HEK293 (cell line): ENCODE results near the gene MARVELD1.

ENCODE experiments used
- CTCF ChIA-PET: fragments of 350-600 bp; formaldehyde crosslinking; extraction: SDS; loops from one replicate; lab custom pipeline; 2021; ENCODE audit warnings: antibody characterized with exemption; lab: Yijun Ruan, JAX
- POLR2A ChIA-PET: fragments of 300-600 bp; formaldehyde crosslinking; extraction: SDS; loops from one replicate; lab custom pipeline; 2020; ENCODE audit warnings: antibody characterized with exemption, inconsistent platforms; lab: Yijun Ruan, JAX
- H3K27ac ChIP-seq: fragments of 200-500 bp; sonication (Bioruptor generic); 2 replicates; pipeline ENCODE4 v1.5.1; 2014; ENCODE audit warnings: low read depth, low read length, control low read depth, inconsistent platforms; ENCODE audit errors: extremely low read depth
- H3K36me3 ChIP-seq, 2 experiments: fragments of 200-500 bp in 1 of 2; sonication (Bioruptor generic) in 1 of 2; 1 replicate in 1 of 2; 2 replicates in 1 of 2; pipeline ENCODE4 v1.5.1; 2014 to 2017; ENCODE audit warnings: inconsistent platforms in 2 of 2, low read length in 2 of 2; ENCODE audit not compliant: control insufficient read depth in 2 of 2, insufficient read depth in 1 of 2
- H3K4me1 ChIP-seq: fragments of 200-500 bp; sonication (Bioruptor generic); 2 replicates; pipeline ENCODE4 v1.5.1; 2014; ENCODE audit warnings: mild to moderate bottlenecking, low read length, inconsistent platforms; ENCODE audit not compliant: control insufficient read depth, insufficient read depth
- H3K4me3 ChIP-seq: 2 replicates; pipeline ENCODE4 v1.5.1; 2011; ENCODE audit warnings: low read depth, mild to moderate bottlenecking, control low read depth, low read length, moderate library complexity
- H3K9me3 ChIP-seq: fragments of 200-500 bp; sonication (Bioruptor generic); 2 replicates; pipeline ENCODE4 v1.5.1; 2014; ENCODE audit warnings: low read depth, low read length, inconsistent platforms; ENCODE audit not compliant: control insufficient read depth, insufficient read depth
- AEBP2 ChIP-seq: fragments of 450-650 bp; formaldehyde crosslinking; IDR thresholded peaks from 2 replicates; pipeline ENCODE4 v1.5.1; 2016; ENCODE audit warnings: missing biosample characterization, missing genetic modification characterization, borderline replicate concordance
- GLI4 ChIP-seq: fragments of 450-650 bp; formaldehyde crosslinking; IDR thresholded peaks from 2 replicates; pipeline ENCODE4 v1.5.1; 2016; ENCODE audit warnings: missing biosample characterization, missing genetic modification characterization
- GLIS2 ChIP-seq: fragments of 450-650 bp; formaldehyde crosslinking; IDR thresholded peaks from 2 replicates; pipeline ENCODE4 v1.5.1; 2016; ENCODE audit warnings: missing biosample characterization, missing genetic modification characterization
- IKZF3 ChIP-seq: fragments of 450-650 bp; IDR thresholded peaks from 2 replicates; pipeline ENCODE4 v1.5.0; 2018; ENCODE audit warnings: missing biosample characterization, mild to moderate bottlenecking, missing genetic modification characterization, moderate library complexity
- PBX3 ChIP-seq: sonication (generic); formaldehyde crosslinking; IDR thresholded peaks from 2 replicates; pipeline ENCODE4 v1.8.1; 2022; ENCODE audit warnings: mild to moderate bottlenecking, moderate library complexity, missing genetic modification reagents
- PRDM10 ChIP-seq: fragments of 450-650 bp; formaldehyde crosslinking; IDR thresholded peaks from 2 replicates; pipeline ENCODE4 v1.5.1; 2016; ENCODE audit warnings: missing biosample characterization, missing genetic modification characterization
- SP3 ChIP-seq: fragments of 450-650 bp; formaldehyde crosslinking; IDR thresholded peaks from 2 replicates; pipeline ENCODE4 v1.5.1; 2016; ENCODE audit warnings: missing biosample characterization, missing genetic modification characterization
- SP7 ChIP-seq: fragments of 450-650 bp; formaldehyde crosslinking; IDR thresholded peaks from 2 replicates; pipeline ENCODE4 v1.5.1; 2016; ENCODE audit warnings: missing biosample characterization, missing genetic modification characterization
- ZBTB20 ChIP-seq: fragments of 450-650 bp; formaldehyde crosslinking; IDR thresholded peaks from 2 replicates; pipeline ENCODE4 v1.5.1; 2016; ENCODE audit warnings: missing biosample characterization, missing genetic modification characterization
- ZBTB7A ChIP-seq: fragments of 450-650 bp; formaldehyde crosslinking; IDR thresholded peaks from 2 replicates; pipeline ENCODE4 v1.5.1; 2016; ENCODE audit warnings: low read depth, missing biosample characterization, missing genetic modification characterization
- ZFHX2 ChIP-seq: fragments of 450-650 bp; formaldehyde crosslinking; conservative IDR thresholded peaks from 2 replicates; pipeline ENCODE4 v1.5.1; 2016; ENCODE audit warnings: missing biosample characterization, missing genetic modification characterization
- ZIC2 ChIP-seq: fragments of 450-650 bp; formaldehyde crosslinking; IDR thresholded peaks from 2 replicates; pipeline ENCODE4 v1.5.1; 2016; ENCODE audit warnings: missing biosample characterization, missing genetic modification characterization
- ZNF132 ChIP-seq: fragments of 450-650 bp; formaldehyde crosslinking; IDR thresholded peaks from 2 replicates; pipeline ENCODE4 v1.5.1; 2017; ENCODE audit warnings: missing biosample characterization, missing genetic modification characterization, borderline replicate concordance
- ZNF184 ChIP-seq: fragments of 450-650 bp; IDR thresholded peaks from 2 replicates; pipeline ENCODE4 v1.5.1; 2018; ENCODE audit warnings: missing biosample characterization, mild to moderate bottlenecking, missing genetic modification characterization
- ZNF214 ChIP-seq: fragments of 450-650 bp; formaldehyde crosslinking; IDR thresholded peaks from 2 replicates; pipeline ENCODE4 v1.5.1; 2017; ENCODE audit warnings: missing biosample characterization, mild to moderate bottlenecking, missing genetic modification characterization, borderline replicate concordance
- ZNF23 ChIP-seq: fragments of 450-650 bp; formaldehyde crosslinking; IDR thresholded peaks from 2 replicates; pipeline ENCODE4 v1.5.1; 2016; ENCODE audit warnings: missing biosample characterization, missing genetic modification characterization, borderline replicate concordance
- ZNF280D ChIP-seq: fragments of 450-650 bp; formaldehyde crosslinking; IDR thresholded peaks from 2 replicates; pipeline ENCODE4 v1.5.1; 2016; ENCODE audit warnings: missing biosample characterization, missing genetic modification characterization
- ZNF335 ChIP-seq: fragments of 450-650 bp; formaldehyde crosslinking; conservative IDR thresholded peaks from 2 replicates; pipeline ENCODE4 v1.5.1; 2016; ENCODE audit warnings: missing biosample characterization, missing genetic modification characterization
- ZNF354C ChIP-seq: fragments of 450-650 bp; formaldehyde crosslinking; IDR thresholded peaks from 2 replicates; pipeline ENCODE4 v1.5.1; 2016; ENCODE audit warnings: missing biosample characterization, missing genetic modification characterization, low read depth, borderline replicate concordance
- ZNF600 ChIP-seq: fragments of 450-650 bp; formaldehyde crosslinking; IDR thresholded peaks from 2 replicates; pipeline ENCODE4 v1.5.1; 2016; ENCODE audit warnings: missing biosample characterization, missing genetic modification characterization
- ZNF677 ChIP-seq: fragments of 450-650 bp; IDR thresholded peaks from 2 replicates; pipeline ENCODE4 v1.5.0; 2018; ENCODE audit warnings: missing biosample characterization, mild to moderate bottlenecking, missing genetic modification characterization, moderate library complexity

The MARVELD1 gene

GRCh38 chr10:97713339-97713825 is at the start of gene MARVELD1 (continued):
- TF ChIP-seq AEBP2 (no peak), ZNF280D (no peak), ZBTB20 (tag by site-specific recombination) (peak; percentile 83), ZNF214 (no peak), SP7 (peak; percentile 66), ZBTB7A (tag by site-specific recombination) (peak; percentile 77; the same call in 1 of the 2 replicates), ZIC2 (tag by site-specific recombination) (no peak), ZFHX2 (peak; percentile 77), GLI4 (tag by site-specific recombination) (no peak), GLIS2 (tag by site-specific recombination) (peak; percentile 78), ZNF600 (tag by site-specific recombination) (peak; percentile 77), SP3 (tag by site-specific recombination) (peak; percentile 94), ZNF354C (no peak), ZNF23 (tag by site-specific recombination) (no peak), PRDM10 (peak; percentile 46; the same call in 1 of the 2 replicates), ZNF184 (tag by site-specific recombination) (no peak), ZNF677 (tag by site-specific recombination) (no peak), ZNF335 (peak; percentile 84), IKZF3 (peak; percentile 38; the same call in 1 of the 2 replicates)

- TF ChIP-seq PBX3 = no peak
- TF ChIP-seq ZNF132 (tag by site-specific recombination) = no peak
- ChIA-PET POLR2A (no interaction called here), CTCF (interaction anchor here (0.6 to 5.0 kb wide), 4 partner anchors 12 to 507 kb away, joined by 4 to 31 read pairs (median 4); partner anchors contain the start of gene AVPI1)
- Histone ChIP-seq H3K9me3 (no peaks in the 10 kb centered on the region), H3K36me3 (peaks cover 45 to 69% of the 10 kb centered on the region in 2 experiments), H3K27ac (no peak overlapping the region), H3K4me1 (0 out of 2 replicates have a peak, but pooled peaks cover 3% of the 10 kb centered on the region), H3K4me3 (no peak overlapping the region)
These were observed 49.2 kb upstream of the MARVELD1 start for GRCh38 chr10:97664282-97664850.
